ENCODE measurements around the gene MYO6.

MYO6 gene

GRCh38 chr6:75850026-75850833 is 101.2 kb downstream of the MYO6 start:
- no peak for ATAC-seq
- TF ChIP-seq GLIS3 (CRISPR knock-in tag; IDR thresholded peaks at IDR 0.05) (no peak), TCF4 (CRISPR knock-in tag; IDR thresholded peaks at IDR 0.05; ENCODE audit: borderline replicate concordance) (no peak), POU6F1 (CRISPR knock-in tag; IDR thresholded peaks at IDR 0.05; ENCODE audit: borderline replicate concordance, low read depth) (no peak), ZNF565 (CRISPR knock-in tag; conservative IDR thresholded peaks at IDR 0.05; ENCODE audit: low read depth) (no peak), ISL1 (CRISPR knock-in tag; IDR thresholded peaks at IDR 0.05) (no peak), CREB5 (CRISPR knock-in tag; IDR thresholded peaks at IDR 0.05; ENCODE audit: low read depth) (no peak)

GRCh38 chr6:75852721-75853120 is 103.7 kb downstream of the MYO6 start:
- TF ChIP-seq ISL1 (CRISPR knock-in tag; IDR thresholded peaks at IDR 0.05) = no peak
- TF ChIP-seq ARNTL (CRISPR knock-in tag; IDR thresholded peaks at IDR 0.05; ENCODE audit: borderline replicate concordance, low read depth) = no peak
- TF ChIP-seq ZFP3 (CRISPR knock-in tag; IDR thresholded peaks at IDR 0.05) = no peak
- no peak for TF ChIP-seq PPARA (CRISPR knock-in tag; IDR thresholded peaks at IDR 0.05; ENCODE audit: borderline replicate concordance)
- TF ChIP-seq SNAI2 (CRISPR knock-in tag; IDR thresholded peaks at IDR 0.05) = no peak
- no peak for TF ChIP-seq TSHZ2 (CRISPR knock-in tag; IDR thresholded peaks at IDR 0.05)
- TF ChIP-seq ZNF70 (CRISPR knock-in tag; IDR thresholded peaks at IDR 0.05) = no peak
- TF ChIP-seq CSDC2 (CRISPR knock-in tag; IDR thresholded peaks at IDR 0.05) = no peak
- TF ChIP-seq CSRNP3 (CRISPR knock-in tag; IDR thresholded peaks at IDR 0.05) = no peak
- TF ChIP-seq ZC3H10 (CRISPR knock-in tag; IDR thresholded peaks at IDR 0.05) = no peak
- TF ChIP-seq POU6F1 (CRISPR knock-in tag; IDR thresholded peaks at IDR 0.05; ENCODE audit: borderline replicate concordance, low read depth) = no peak
- ATAC-seq = no peak

GRCh38 chr6:75853806-75854205 is 104.8 kb downstream of the MYO6 start:
- ATAC-seq = no peak
- TF ChIP-seq ESRRG (CRISPR knock-in tag; IDR thresholded peaks at IDR 0.05) (no peak), CSRNP3 (CRISPR knock-in tag; IDR thresholded peaks at IDR 0.05) (no peak), CSDC2 (CRISPR knock-in tag; IDR thresholded peaks at IDR 0.05) (no peak), ZNF8 (CRISPR knock-in tag; IDR thresholded peaks at IDR 0.05) (no peak), PATZ1 (CRISPR knock-in tag; IDR thresholded peaks at IDR 0.05; ENCODE audit: borderline replicate concordance) (no peak)
